PC-9 (cell line): Measurements from ENCODE around the gene TBC1D8.

Experiments
- EZH2 ChIP-seq: fragments of 200-600 bp; sonication (generic); IDR thresholded peaks from 2 replicates; pipeline ENCODE4 v1.8.0; 2017; ENCODE audit warnings: antibody characterized with exemption, low read depth
- TF ChIP-seq, protein P1 (sequence below): fragments of 200-600 bp; sonication (generic); conservative IDR thresholded peaks from 2 replicates; pipeline ENCODE4 v1.6.1; 2017; ENCODE audit warnings: mixed run types, antibody characterized with exemption, mild to moderate bottlenecking, moderate library complexity

DNA sequence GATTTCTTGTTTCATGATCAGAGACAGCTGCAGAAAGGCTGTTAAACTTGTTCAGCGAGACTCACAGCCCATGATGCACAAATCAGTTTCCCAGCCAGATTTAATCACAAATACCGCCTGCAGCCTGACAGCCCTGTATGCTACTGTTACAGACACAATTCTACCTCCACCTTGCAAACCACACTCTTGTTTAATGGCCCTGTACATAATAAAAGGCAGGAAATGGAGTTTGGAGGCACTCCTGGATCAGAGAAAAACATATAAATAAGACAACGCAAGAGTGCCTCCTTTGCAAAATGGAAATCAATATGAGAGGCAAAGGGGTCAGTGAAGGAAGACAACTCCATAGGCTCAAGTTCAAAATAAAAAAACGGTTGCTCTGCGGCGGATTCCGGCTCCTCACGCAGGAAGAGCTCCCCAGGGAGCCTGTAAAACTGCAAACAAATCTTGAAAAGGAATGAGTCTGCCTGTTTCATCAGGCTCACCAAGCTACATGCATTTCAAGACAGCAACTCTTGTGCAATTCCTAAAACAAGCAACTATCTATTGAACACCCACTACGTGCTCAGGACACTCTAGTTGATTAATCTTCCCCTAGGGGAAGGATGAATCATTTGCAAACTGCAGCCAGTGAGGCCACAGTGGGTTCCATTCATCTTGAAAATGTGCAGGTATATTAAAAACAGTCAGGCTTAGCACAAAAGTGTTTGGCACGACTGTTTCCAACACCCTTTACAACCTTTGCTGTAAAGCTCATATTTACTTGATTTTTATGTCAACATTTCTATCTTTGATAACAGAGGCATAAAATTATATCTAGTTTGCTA lies 37.5 kb downstream of the TBC1D8 start:
- TF ChIP-seq, protein P1, sequence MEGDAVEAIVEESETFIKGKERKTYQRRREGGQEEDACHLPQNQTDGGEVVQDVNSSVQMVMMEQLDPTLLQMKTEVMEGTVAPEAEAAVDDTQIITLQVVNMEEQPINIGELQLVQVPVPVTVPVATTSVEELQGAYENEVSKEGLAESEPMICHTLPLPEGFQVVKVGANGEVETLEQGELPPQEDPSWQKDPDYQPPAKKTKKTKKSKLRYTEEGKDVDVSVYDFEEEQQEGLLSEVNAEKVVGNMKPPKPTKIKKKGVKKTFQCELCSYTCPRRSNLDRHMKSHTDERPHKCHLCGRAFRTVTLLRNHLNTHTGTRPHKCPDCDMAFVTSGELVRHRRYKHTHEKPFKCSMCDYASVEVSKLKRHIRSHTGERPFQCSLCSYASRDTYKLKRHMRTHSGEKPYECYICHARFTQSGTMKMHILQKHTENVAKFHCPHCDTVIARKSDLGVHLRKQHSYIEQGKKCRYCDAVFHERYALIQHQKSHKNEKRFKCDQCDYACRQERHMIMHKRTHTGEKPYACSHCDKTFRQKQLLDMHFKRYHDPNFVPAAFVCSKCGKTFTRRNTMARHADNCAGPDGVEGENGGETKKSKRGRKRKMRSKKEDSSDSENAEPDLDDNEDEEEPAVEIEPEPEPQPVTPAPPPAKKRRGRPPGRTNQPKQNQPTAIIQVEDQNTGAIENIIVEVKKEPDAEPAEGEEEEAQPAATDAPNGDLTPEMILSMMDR, result no peak
- no peak for TF ChIP-seq EZH2
